H54 (cell line): ENCODE results near the gene P2RY8.
"Not testable (repeated sequence)": the region's sequence is repeated elsewhere in the genome, so short reads cannot be mapped to it uniquely, and the experiment has no call there.

ENCODE experiments used
- DNase-seq: peaks from one replicate; pipeline ENCODE4 v3.0.0; 2011; ENCODE audit warnings: low spot score, mixed read lengths; ENCODE audit not compliant: insufficient read length
- FAIRE-seq: peaks from 3 replicates; lab custom pipeline; 2011; peaks lifted over from hg19 to GRCh38; lab: Jason Lieb, UNC
- POLR2A ChIP-seq: IDR thresholded peaks from 2 replicates; pipeline ENCODE4 v1.6.1; 2011; ENCODE audit warnings: low read depth, mild to moderate bottlenecking, low read length

Gene P2RY8

GRCh38 chrX:1435241-1435895 lies 101.6 kb downstream of the P2RY8 start:
- FAIRE-seq: no peak
- TF ChIP-seq POLR2A: no peak
- DNase-seq: no peak

- FAIRE-seq (no peak), DNase-seq (no peak)
- TF ChIP-seq POLR2A: no peak
These were observed 102.1 kb downstream of the P2RY8 start for GRCh38 chrX:1434871-1435240.

- no peak for TF ChIP-seq POLR2A
- FAIRE-seq (no peak), DNase-seq (no peak)
These were observed 103.2 kb downstream of the P2RY8 start for GRCh38 chrX:1433646-1434357.

GRCh38 chrX:1430451-1430850 lies 106.5 kb downstream of the P2RY8 start:
- no peak for DNase-seq
- no peak for FAIRE-seq
- TF ChIP-seq POLR2A: no peak

- FAIRE-seq: no peak
These were observed 109.2 kb downstream of the P2RY8 start for GRCh38 chrX:1427756-1428155.

GRCh38 chrX:1426321-1426720 lies 110.7 kb downstream of the P2RY8 start:
- FAIRE-seq, DNase-seq: not testable (repeated sequence)

More at GRCh38 chrX:1427756-1428155, 109.2 kb downstream of the P2RY8 start:
- no peak for TF ChIP-seq POLR2A
- no peak for DNase-seq

GRCh38 chrX:1425381-1425780 lies 111.6 kb downstream of the P2RY8 start:
- DNase-seq (no peak), FAIRE-seq (no peak)
- TF ChIP-seq POLR2A: no peak

GRCh38 chrX:1424147-1424851 lies 112.7 kb downstream of the P2RY8 start:
- no peak for TF ChIP-seq POLR2A
- FAIRE-seq (no peak), DNase-seq (no peak)

- FAIRE-seq: no peak
- DNase-seq: no peak
- no peak for TF ChIP-seq POLR2A
These were observed 113.8 kb downstream of the P2RY8 start for GRCh38 chrX:1423215-1423614.

GRCh38 chrX:1422135-1422465 lies 114.9 kb downstream of the P2RY8 start:
- DNase-seq: no peak
- FAIRE-seq: no peak
- TF ChIP-seq POLR2A: no peak

- FAIRE-seq: no peak
- no peak for TF ChIP-seq POLR2A
- no peak for DNase-seq
These were observed 115.4 kb downstream of the P2RY8 start for GRCh38 chrX:1421433-1422134.

GRCh38 chrX:1420371-1420770 lies 116.6 kb downstream of the P2RY8 start:
- no peak for TF ChIP-seq POLR2A
- FAIRE-seq: no peak
- DNase-seq: no peak

- no peak for TF ChIP-seq POLR2A
- FAIRE-seq (no peak), DNase-seq (no peak)
These were observed 117.2 kb downstream of the P2RY8 start for GRCh38 chrX:1419545-1420355.
